ENCODE data around the gene MAP1B.
"Not testable (repeated sequence)": the region's sequence is repeated elsewhere in the genome, so short reads cannot be mapped to it uniquely, and the experiment has no call there.

Gene MAP1B

GRCh38 chr5:72107131-72107900, at the start of gene MAP1B:
Gene MAP1B, plus strand, starts transcription at chr5:72107475. Its CDS starts 57 bp downstream, at chr5:72107532.
- no peak for DNase-seq

GRCh38 chr5:72057816-72058215, 49.5 kb upstream of the MAP1B start:
- DNase-seq = no peak

- DNase-seq = no peak
Observed at GRCh38 chr5:72063219-72063819, 44.0 kb upstream of the MAP1B start.

- no peak for DNase-seq
Observed at GRCh38 chr5:72064801-72065570, 42.3 kb upstream of the MAP1B start.

- DNase-seq = no peak
Observed at GRCh38 chr5:72065751-72066255, 41.5 kb upstream of the MAP1B start.

GRCh38 chr5:72066705-72067107, 40.6 kb upstream of the MAP1B start:
- DNase-seq = no peak

GRCh38 chr5:72067682-72068470, 39.4 kb upstream of the MAP1B start:
- DNase-seq = no peak

- DNase-seq = no peak
Observed at GRCh38 chr5:72070529-72070928, 36.7 kb upstream of the MAP1B start.

GRCh38 chr5:72071906-72072305, 35.4 kb upstream of the MAP1B start:
- no peak for DNase-seq

- no peak for DNase-seq
Observed at GRCh38 chr5:72074251-72074650, 33.0 kb upstream of the MAP1B start.

- DNase-seq = no peak
Observed at GRCh38 chr5:72075461-72075860, 31.8 kb upstream of the MAP1B start.

- no peak for DNase-seq
Observed at GRCh38 chr5:72076621-72077300, 30.5 kb upstream of the MAP1B start.

GRCh38 chr5:72077390-72077789, 29.9 kb upstream of the MAP1B start:
- DNase-seq = no peak

- no peak for DNase-seq
Observed at GRCh38 chr5:72079288-72079687, 28.0 kb upstream of the MAP1B start.

- DNase-seq = no peak
Observed at GRCh38 chr5:72082048-72082447, 25.2 kb upstream of the MAP1B start.

- no peak for DNase-seq
Observed at GRCh38 chr5:72084876-72085275, 22.4 kb upstream of the MAP1B start.

- DNase-seq = no peak
Observed at GRCh38 chr5:72085319-72085718, 22.0 kb upstream of the MAP1B start.

GRCh38 chr5:72089713-72090112, 17.6 kb upstream of the MAP1B start:
- DNase-seq = not testable (repeated sequence)

GRCh38 chr5:72092074-72092473, 15.2 kb upstream of the MAP1B start:
- DNase-seq = no peak

GRCh38 chr5:72093217-72093616, 14.1 kb upstream of the MAP1B start:
- no peak for DNase-seq

- DNase-seq = no peak
Observed at GRCh38 chr5:72093824-72094223, 13.5 kb upstream of the MAP1B start.

GRCh38 chr5:72096602-72097188, 10.6 kb upstream of the MAP1B start:
- no peak for DNase-seq

Data from activated effector memory CD4-positive, alpha-beta T cell treated with Interleukin-2 at 50 U/mL for 16 hours (primary cell).